HG03103 (cell line): Measurements from ENCODE around the gene TAGLN2.
A peak's percentile ranks its signal among the peaks of the same experiment; 100 is the strongest.

Experiments used
- ATAC-seq: cut with Tn5 transposase; IDR thresholded peaks from one replicate; pipeline ENCODE4 v1.9.1; 2021; ENCODE audit warnings: low read depth; ENCODE audit not compliant: unreplicated experiment

TAGLN2 gene

DNA sequence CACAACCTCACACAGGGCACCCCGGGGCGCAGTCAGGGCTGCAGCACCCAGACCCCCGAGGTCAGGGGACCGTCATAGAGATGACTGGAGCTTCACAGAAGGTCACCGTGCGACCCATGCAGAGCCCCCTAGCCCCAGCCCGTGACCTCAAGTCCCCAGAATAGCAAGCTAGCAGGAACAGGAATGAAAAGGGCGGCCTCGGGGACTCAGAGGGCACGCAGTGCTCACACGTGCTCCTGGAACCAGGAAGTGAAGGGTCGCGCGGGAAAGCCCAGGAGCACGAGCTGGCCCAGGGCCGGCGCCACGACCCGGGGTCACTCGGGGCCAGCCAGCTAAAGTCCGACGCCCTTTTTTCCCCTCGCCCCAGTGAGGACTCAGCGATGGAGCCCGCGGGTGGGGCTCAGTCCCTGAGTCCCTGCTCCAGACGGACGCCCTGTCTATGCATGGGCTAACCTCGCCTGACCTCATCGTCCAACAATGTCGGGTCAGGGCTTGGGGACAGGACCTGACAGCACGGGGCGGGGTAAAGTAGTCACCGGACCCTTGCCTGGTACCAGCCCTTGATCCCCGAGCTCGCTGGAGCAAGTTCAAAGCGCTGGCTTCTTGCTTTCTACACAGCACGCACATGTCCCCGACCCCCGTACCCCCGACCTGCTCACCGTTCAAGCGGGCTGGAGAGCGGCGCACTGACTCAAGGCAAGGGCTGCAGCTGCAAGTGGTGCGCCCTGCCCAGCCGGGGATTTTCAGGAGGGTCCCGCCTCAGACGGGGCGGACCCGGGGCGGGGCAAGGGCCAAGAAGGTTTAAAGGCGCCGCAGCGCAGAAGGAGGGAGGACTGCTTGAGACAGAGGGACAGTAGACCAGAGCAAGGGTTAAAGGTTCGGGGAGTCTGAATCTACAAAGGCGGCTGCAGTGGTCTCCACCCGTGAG is at the start of gene TAGLN2:
Gene TAGLN2, minus strand, starts transcription at position 717 of the 928 bp plus-strand sequence. CDS start 4,998 bp downstream, outside the sequence.
- peak; percentile 51 for ATAC-seq

DNA sequence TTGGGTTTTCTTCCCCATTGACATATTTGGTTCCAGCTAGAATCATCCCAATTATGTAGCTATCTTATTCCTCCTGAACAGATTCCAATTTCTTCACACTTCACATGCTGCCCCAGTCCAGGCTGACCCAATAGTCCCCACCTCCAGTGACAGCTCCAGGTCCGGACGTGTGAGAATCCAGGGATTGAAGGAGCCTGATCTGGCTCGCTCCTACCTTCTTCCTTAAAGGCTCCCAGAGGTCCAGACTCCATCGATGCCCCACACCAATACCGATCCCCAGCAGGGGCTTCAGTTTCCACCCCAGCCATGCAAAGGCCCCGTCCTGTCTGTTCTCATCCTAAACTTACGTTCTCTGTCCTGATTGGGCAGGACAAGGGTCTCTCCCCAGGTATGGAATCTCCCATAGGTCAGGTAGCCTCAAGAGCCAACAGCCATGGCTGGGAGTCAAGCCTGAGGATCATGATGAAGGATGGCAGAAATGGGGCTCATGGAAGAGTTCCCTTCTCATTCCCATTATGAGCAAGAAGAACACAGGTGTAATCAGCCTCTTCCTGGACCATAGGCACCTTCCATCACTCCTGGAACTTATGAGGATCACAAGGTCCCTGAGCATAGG is 49.2 kb upstream of the TAGLN2 start:
- ATAC-seq, result no peak

DNA sequence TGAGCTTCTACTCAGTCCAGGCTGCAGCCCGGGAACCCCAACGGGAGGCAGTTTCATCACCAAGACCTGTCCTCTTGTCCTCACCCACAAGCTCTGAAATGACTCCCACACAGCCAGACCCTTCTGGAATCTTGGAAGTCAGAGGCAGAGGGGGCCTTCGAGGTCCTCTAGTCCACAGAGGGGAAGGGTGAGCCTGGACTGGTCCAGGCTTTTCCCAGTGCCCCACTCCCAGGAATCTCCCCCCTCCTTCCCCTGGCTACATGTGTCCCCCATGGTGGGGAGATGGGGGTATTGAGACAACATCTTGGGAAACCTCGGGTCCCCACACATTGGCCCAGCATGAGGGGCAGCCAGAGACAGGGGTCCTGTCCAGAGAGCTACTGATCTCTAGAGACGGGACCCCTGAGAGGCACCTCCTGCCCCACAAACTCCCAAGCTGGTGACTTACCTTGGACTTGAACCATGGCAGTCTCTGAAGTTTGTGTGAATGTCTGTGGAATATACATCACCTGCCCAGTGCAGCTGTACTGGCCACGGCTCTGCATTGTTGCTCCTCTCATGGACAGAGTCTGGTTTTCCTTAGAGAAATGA is 48.1 kb upstream of the TAGLN2 start:
- ATAC-seq, result no peak

DNA sequence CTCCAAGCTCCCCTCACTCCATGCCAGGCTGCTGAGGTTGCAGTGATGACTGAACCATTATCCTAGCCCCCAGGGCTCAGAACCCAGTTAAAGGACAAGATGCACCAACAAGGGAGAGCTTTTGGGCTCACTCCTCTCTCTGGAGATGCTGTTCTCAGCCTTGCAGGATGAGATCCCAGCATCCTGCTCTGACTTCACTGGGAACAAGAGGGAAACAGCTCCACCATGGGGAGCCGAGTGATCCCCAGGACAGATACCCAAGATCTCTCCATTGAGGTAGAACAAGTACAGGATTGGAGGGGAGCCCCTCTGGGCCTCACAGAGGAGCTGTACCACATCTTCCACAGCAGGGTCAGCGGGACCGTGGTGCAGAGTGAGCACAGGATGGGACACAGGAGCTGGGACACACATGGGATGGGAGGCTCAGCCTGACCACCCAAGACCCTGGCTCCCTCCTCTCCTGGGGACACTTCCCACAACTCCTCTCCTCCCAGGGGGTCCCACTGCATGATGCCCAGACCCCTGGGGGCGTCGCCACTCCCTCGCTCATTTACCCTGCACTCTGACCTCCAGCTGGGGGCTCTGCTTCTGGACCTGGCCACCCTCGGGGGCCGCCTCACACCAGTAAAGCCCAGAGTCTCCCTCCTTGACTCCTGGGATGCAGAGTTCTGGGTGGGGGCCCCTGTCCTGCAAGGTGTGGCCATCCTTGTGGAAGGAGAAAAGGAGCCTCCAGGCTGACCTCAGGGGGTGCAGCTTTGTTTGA is 47.3 kb upstream of the TAGLN2 start:
- ATAC-seq, result no peak

DNA sequence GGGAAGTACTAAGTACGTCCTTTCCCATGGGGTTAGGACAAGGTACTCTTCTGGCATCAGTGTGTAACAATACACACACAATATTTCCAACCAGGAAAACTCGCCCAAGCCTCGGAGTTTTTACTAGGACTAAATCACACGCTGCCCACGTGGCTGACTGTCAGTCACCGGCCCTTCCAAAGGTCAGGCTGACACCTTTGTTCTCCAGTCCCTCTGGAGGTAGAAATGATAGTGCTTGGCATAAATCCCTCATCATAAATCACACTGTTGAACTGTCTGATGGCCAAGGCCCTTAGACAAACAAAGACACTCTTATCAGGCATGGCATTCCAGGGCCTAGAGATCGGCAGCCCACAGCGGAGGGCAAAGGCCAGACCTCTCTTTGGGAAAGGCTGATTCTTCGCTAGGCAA is 45.6 kb upstream of the TAGLN2 start:
- no peak for ATAC-seq

DNA sequence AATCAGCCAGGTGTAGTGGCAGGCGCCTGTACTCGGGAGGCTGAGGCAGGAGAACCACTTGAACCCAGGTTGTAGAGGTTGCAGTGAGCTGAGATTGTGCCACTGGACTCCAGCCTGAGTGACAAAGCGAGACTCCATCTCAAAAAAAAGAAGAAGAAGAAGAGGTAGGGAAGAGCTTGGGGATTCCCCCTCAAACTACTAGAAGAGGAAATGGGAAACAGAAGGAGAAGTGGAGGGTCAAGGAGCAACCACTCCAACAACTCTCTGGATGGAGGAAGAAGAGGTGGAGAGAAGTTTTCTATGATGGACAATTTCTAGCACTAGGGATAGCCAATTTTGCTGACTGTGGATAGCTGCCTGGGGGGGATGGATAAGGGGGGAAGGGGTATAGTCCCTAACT is 43.6 kb upstream of the TAGLN2 start:
- ATAC-seq, result no peak

DNA sequence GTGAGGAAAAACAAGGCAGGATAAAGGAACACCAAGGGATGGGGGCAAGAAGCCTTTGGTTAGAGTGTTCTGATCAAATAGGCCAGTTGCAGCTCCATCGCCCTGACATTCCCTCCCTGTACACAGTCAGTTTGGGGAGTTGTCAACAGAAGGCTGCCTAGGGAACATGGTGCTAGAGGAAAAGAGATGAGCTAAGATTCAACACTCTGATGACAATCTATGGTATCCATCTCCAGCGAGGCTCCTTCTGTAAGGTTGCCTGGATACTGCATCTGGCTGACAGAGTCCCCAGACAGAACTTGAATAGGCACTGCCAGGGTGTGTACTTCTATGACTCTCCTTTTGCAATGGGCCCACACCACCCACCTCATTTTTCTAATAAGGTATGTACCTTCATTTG is 40.0 kb upstream of the TAGLN2 start:
- no peak for ATAC-seq

DNA sequence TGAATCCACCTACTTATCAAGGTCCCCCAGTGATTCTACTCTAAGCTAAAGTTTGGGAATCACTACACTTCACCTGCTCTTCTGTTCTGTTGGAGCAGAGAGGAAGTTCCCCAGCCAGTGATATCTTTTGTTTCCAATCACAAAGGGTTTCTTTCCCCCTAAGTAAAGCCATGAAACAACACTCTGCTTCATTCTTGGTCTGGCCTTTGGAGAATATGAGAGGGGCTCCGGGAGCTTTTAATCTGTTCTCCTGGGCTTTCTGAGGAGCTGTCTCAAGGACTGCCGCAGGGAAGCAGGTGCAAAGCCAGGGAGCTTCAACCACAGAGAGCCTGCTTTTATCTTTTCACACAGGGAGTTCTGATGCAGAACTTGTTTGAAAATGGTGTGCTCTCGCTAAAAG is 38.8 kb upstream of the TAGLN2 start:
- no peak for ATAC-seq

DNA sequence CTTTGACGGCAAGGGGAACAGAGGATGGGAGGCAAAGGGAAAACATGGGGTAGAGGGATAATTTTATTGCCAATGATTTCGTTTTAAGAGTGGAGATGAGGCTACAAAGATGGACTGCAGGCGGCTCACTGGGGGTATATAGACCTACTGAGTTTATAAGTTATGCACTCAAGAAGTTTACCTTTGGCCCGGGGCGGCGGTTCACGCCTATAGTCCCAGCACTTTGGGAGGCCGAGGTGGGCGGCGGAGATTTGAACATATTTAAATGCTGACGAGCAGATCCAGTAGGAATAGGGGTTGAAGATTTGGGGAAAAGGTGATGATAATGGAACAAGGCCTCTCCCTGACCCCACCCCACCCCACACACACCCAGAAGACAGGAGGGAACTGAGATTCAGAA is 36.9 kb upstream of the TAGLN2 start:
- ATAC-seq, result no peak

DNA sequence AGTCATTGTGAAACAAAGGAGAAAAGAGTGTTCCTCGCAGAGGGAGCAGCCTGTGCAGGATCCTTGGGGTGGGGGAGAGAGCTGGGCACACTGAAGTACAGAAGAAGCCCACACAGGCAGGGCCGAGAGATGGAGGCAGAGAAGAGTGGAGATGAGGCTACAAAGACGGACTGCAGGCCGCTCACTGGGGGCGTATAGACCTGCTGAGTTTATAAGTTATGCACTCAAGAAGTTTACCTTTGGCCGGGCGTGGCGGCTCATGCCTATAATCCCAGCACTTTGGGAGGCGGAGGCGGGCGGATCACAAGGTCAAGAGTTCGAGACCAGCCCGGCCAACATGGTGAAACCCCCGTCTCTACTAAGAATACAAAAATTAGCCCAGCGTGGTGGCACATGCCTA is 36.3 kb upstream of the TAGLN2 start:
- ATAC-seq, result no peak

DNA sequence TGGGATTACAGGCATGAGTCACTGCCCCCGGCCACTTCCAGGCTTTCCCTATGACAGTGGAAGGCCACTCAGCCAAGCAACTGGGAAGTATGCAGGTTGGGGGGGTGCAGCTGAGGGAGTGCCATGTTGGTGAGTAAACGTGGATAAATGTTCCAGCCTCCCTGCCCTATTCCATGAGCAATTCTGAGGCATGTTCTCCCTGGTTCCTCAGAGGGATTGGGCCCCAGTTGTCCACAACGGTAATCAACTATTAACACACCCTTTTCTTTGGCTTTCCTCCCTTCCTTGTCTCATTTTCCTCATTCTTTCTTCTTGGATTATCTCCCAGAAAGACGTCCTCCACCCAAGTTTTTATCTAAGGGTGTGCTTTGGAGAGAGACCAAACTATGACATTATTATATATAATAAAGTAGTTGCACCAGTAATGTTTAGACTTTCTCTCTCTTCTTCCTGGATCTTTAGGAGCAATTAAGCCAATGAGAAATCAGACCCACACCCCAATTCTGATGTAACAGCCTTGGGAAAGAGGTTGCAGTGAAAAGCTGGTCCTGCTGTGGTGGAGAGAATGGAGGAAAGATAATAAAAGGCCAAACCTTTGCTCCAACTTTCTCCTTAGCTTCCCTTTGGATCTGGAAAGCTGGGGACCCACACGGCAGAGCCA is 35.5 kb upstream of the TAGLN2 start:
- ATAC-seq, result no peak

DNA sequence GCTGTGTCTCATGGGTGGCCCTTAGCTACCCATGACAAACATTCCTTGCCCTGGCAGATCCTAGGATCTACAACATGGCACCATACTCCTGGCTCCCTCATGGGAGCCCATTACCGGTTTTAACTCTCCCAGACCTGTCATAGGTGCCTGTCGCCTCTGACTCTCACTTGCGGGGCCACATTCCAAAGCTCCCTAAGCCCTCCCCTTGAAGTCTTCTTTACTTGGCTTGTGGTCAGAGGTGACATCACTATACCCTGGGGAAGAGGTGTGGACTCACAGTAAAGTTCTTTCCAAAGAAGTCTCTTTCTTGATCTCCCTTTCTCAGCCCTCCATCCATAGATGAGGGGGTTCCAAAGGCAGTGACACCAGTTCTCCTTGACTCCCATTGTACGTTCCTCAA is 34.1 kb upstream of the TAGLN2 start:
- ATAC-seq, result no peak

DNA sequence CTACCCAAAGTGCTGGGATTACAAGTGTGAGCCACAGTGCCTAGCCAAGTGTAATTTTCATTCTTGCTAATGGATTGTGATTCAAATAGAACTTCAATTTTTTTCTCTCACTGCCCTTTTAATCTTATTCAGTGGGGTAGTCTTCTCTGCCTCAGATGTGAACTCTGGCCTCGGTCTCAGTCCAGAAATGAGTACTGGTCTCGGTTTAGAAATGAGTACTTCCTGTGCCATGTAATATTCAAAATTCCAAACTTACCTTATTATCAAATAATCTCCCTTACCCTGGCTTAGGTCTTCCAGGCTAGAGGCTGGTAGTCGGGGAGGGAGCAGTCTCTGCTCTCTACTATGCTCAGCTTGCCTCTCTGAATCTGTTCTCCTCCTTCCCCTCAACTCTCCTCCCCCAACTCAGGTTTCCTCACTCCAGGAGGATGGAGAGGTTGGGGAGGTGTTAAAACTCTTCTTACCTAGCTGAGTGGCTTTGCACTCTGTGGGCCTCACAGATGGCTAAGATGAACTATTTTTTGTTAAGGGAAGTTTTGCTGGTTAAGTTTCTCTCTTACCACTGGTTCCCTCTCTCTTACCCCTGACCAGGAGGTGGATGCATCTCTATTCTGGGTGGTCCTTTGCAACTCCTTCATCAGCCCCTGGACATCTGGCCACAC is 33.5 kb upstream of the TAGLN2 start:
- no peak for ATAC-seq

DNA sequence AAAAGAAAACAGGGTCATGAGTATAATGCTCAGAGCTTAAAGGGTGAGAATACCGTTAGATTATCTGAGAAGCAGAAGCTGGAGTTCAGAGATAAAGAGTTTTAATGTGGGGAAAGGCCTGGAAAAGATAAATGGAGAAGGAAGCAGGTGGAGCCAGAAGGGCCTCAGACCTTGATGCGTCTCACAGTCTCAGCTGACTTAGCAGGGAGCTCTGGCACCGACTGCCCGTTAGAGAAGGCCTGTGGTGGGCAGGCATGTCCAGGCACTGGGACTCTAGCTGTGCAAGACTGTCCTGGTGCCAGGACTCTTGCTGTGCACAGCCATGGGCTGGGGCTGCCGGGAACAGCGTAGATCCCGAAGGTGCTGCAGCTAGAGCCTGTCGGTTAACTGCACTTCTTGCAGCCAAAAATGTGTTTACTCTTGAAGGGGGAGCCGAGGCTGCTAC is 32.5 kb upstream of the TAGLN2 start:
- ATAC-seq, result no peak

DNA sequence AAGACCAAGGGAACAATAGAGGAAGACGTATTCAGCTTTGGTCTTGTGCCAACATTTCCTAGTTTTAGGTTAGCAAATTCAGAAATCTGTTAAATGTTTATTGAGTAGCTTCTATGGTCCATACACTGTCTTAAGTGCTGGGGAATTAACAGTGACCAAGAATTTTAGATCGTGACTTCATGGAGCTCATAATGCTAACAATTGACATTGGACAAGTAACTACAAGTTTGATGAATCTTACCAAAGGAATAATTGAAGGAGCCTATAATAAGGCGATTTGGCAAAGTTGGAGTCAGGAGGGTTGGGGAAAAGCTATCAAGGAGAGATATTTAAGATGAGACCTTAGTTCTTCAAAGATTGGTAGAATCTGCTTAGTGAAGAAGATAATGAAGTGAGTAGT is 30.1 kb upstream of the TAGLN2 start:
- no peak for ATAC-seq

DNA sequence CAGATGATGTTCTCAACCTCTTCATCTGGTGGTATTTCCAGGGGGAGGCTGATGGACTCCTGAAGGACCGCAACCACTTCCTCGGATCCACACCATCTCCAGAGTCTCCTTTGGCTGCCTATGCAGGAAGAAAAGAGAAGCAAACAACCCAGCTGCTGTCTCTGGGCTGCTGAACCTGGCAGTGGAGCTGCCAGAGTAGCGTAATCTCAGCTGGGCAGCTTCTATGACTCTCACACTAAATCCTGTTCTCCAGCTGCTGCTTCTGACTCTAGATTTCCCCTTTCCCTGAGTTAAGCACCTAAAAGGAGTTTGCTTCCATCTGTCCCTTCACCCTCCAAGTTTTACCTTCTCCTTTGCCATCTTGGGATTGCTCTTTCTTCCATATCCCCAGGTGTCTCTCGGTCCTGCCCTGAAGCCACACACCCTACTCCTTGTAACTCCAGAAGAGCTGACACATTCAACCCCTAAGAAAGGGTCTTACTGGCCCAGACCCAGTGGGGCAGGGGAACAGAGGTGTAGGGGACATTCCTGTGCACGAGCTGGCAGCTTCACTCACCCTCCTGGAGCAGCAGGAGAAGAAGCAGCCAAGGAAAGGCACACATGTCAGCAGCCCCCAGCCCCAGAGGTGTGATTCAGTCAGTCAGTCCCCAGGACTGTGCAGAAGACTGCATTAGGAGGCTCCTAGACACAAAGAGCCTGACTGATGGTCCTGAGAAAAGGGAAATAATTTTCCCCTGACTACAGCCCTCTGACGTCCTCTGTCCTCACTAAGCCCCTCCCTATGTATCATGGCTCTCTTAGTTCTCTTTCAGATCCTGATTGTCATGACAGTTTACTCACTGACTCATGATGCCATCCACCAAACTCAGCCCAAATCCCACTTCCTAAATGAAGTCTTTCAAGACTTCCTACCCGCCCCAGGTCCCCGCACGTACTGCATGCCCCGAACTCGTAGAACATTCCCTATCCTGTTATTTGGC is 28.5 kb upstream of the TAGLN2 start, which contains the start of gene SLAMF9:
Gene SLAMF9, minus strand, starts transcription at position 702 of the 980 bp plus-strand sequence. Its CDS starts 100 bp downstream, at position 602.
- ATAC-seq, result no peak

DNA sequence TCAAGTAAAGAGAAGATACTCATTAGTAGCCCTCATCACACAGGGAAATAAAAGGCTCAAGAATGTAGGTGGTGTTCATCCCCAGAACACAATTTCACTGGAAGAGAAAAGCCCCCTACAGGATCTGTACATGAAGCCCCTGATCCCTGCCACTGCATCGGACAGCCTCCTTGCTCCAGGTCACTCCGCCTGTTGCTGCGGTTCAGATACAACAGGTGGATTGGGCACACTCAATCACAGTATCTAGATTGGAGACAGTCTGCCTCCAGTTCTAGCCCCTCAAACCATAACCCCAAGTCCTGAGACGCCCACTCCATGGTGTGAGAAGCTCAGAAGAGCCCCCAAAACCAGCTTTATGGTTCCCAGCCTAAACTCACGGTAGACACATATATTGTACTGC is 27.6 kb upstream of the TAGLN2 start:
- no peak for ATAC-seq

DNA sequence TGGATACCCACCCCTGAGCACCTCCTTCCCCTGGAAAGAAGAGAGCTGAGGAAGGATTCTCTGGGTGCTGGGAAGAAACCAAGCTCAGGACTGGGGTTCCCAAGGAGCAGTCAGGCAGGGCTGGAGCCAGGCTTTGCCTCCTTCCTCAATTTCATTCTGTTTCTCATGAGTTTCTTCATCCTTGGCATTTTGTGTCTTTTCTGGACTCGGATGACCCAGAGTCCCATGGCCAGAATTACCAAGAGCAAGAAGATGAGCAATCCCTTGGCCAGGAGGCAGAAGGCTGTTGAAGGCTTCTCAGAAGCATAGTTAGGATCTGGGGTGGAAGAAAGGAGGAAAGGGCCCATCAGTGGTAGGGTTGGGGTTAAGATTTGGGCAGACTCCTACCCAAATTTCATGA is 26.2 kb upstream of the TAGLN2 start:
- ATAC-seq, result no peak

DNA sequence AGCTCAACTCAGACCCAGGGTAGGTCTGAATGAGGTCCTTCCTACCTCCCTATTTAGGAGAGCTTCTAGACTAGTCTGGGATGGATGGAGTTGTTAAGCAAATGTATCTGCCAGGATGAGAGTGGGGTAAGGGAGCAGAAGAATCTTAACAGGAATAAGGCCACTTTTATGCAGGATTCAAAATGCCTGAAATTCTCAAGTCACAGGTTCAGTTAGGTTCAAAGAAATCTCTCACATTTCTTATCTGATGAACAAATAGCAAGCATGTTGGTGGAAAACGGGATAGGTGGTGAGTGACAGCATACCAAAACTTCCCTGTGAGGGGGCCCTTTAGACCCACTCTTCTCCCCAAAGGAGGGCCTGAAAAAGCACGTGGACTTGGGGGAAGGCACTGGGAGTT is 25.7 kb upstream of the TAGLN2 start:
- no peak for ATAC-seq
